GM12875 (cell line): Measurements from ENCODE around the gene KCNJ4.
"Not testable (repeated sequence)": the region's sequence is repeated elsewhere in the genome, so short reads cannot be mapped to it uniquely, and the experiment has no call there.

Source experiments
- H3K4me3 ChIP-seq: one replicate; pipeline ENCODE4 v1.5.1; 2011; ENCODE audit warnings: low read depth, low read length, control low read depth
- TF ChIP-seq, protein P1 (sequence below): IDR thresholded peaks from 2 replicates; pipeline ENCODE4 v1.5.1; 2011; ENCODE audit warnings: low read depth, mild to moderate bottlenecking, control low read depth, inconsistent platforms, low read length, moderate library complexity, borderline replicate concordance; ENCODE audit not compliant: insufficient read depth

The KCNJ4 gene

DNA sequence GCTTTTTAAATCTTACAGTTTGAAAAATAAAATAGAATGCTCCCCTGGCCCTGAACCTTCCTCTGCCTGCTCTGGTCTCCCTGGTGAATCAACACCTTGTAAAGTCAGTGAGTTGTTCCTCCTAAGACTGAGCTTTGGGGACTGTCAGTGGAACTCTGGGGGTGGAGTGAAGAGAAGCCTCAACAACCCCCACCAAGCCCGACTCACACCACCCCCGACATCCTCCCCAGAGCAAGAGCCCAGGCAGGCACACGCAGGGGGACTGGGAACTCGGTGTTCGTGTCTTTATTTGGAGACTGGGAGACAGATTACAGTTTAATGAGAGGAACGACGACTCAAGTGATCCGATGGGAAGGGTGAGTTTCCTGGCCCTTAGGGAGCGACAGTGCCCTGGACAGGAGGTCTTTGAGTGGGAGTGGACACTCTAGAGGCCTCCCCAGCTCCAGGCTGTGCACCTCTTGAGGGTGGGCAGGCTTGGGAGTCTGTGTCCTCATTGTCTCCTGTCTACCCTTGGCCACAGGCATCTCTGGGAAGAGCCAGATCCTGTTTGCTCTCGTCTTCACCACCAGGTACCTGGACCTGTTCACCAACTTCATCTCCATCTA, 19.1 kb upstream of the KCNJ4 start:
- no peak overlapping the region for H3K4me3 ChIP-seq
- TF ChIP-seq, protein P1, sequence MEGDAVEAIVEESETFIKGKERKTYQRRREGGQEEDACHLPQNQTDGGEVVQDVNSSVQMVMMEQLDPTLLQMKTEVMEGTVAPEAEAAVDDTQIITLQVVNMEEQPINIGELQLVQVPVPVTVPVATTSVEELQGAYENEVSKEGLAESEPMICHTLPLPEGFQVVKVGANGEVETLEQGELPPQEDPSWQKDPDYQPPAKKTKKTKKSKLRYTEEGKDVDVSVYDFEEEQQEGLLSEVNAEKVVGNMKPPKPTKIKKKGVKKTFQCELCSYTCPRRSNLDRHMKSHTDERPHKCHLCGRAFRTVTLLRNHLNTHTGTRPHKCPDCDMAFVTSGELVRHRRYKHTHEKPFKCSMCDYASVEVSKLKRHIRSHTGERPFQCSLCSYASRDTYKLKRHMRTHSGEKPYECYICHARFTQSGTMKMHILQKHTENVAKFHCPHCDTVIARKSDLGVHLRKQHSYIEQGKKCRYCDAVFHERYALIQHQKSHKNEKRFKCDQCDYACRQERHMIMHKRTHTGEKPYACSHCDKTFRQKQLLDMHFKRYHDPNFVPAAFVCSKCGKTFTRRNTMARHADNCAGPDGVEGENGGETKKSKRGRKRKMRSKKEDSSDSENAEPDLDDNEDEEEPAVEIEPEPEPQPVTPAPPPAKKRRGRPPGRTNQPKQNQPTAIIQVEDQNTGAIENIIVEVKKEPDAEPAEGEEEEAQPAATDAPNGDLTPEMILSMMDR: no peak

GRCh38 chr22:38471237-38471636, 16.2 kb upstream of the KCNJ4 start:
- TF ChIP-seq, protein P1: no peak

DNA sequence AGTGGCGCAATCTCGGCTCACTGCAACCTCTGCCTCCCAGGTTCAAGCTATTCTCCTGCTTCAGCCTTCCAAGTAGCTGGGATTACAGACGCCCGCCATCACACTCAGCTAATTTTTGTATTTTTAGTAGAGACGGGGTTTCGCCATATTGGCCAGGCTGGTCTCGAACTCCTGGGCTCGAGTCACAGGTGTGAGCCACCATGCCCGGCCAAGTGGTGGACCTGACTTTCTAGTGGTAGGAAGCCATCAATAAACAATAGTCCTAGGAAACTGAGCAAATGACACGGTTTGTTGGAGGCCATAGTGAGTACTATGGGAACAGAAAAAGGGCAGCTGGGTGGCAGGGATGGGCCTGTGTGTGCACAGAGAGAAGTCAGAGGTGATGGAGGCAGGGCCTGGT, 15.2 kb upstream of the KCNJ4 start:
- not testable (repeated sequence) for H3K4me3 ChIP-seq

More at GRCh38 chr22:38471237-38471636, 16.2 kb upstream of the KCNJ4 start:
- H3K4me3 ChIP-seq: no peak overlapping the region

DNA sequence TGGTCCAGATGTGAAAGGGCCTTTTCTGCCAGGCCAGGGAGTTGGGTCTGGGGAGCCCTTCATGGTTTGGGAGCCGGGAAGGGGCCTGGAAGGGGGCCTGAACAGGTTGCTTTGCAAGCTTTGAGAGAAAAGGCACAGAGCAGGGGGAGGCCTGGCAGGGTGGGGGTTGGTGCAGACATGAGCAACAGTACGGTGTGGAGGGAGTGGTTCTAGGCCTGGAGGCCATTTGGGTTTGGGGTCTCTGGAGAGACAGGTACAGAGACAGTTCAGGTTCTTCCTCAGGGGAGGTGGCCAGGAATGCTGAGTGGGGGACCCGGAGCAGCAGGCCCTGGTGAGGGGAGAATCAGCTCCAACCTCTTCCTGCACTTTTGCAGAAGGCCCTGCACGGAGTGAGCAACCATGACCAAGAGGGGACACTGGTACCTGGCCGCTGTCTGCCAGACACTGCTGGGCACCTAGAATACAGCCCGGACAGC, 14.3 kb upstream of the KCNJ4 start:
- TF ChIP-seq, protein P1: no peak
- no peak overlapping the region for H3K4me3 ChIP-seq

DNA sequence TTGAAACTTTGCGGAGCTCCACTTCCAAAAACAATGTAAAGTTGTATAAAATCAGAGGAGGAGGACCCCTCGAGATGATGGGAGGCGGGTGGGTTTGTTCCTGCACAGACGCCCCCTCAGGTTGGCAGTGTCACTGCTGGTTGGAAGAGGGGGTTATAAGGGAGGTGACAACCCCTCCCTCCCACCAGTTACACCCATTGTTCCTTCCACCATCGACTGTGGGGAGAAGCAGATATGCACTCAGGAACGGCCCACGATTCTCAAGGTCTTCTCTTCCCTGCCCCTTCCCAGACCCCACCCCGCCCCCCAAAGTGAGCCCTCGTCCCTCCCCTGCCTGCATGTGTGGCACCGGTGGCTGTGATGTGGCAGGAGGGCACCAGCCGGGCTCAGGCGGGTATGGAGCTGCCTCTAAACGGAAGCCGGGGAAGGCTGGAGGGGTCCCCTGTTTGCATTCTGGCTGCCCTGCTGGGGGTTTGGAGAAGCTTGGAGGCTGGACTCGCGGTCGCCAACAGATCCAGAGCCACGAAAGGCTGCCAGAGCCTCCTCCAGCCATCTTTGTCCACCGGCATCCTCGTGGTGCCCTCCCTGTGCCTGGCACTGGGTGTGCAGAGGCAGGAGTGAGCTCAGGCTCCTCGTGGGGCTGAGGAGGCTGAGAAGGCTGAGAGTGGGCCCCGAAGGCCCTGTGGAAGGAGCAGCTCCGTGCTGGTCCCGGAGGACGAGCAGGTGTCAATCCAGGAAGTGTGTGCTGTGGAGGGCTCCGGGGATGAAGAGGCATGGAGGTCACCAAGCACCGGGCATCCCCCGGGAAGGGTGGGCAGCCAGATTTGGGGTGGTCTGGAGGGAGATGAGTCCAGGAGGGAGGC, 13.7 kb upstream of the KCNJ4 start:
- no peak overlapping the region for H3K4me3 ChIP-seq
- TF ChIP-seq, protein P1: peak; percentile 7; the same call in 1 of the 2 replicates

- TF ChIP-seq, protein P1: no peak
- no peak within 1 kb of the TSS for H3K4me3 ChIP-seq
Measured at GRCh38 chr22:38467904-38468442, 13.0 kb upstream of the KCNJ4 start, which contains the start of gene KDELR3. Gene KDELR3 (plus strand): TSS chr22:38468096. CDS start chr22:38468234, 138 bp downstream.

DNA sequence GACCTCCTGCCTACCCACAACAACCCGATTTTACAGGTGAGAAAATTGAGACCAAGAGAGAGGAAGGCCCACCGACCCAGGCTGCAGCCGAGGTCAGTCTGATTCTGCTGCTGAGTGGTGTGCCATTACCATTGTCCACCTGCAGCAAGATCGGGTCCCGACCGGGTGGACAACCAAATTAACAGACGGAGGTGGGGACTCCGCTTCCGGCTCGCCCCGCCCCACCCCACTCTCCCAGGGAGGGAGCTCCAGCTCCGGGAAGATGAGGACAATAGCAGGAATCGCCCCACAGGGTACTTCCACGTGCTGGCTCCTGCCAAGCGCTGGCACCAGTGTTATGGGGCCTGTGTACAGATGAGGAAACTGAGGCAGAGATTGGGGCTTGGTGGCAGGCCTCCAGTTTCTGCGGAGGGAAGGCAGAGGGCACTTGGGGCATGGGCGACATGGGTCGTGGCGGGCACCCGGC, 12.5 kb upstream of the KCNJ4 start:
- TF ChIP-seq, protein P1: no peak
- H3K4me3 ChIP-seq: no peak overlapping the region
